C4-2B (cell line): Measurements from ENCODE around the gene AACS.

Experiments used
- ZFX ChIP-seq: fragments of 450-650 bp; IDR thresholded peaks from 2 replicates; pipeline ENCODE4 v1.6.1; 2017
- TF ChIP-seq, protein P1 (sequence below): fragments of 450-650 bp; conservative IDR thresholded peaks from 2 replicates; pipeline ENCODE4 v1.5.1; 2017; ENCODE audit warnings: mild to moderate bottlenecking

DNA sequence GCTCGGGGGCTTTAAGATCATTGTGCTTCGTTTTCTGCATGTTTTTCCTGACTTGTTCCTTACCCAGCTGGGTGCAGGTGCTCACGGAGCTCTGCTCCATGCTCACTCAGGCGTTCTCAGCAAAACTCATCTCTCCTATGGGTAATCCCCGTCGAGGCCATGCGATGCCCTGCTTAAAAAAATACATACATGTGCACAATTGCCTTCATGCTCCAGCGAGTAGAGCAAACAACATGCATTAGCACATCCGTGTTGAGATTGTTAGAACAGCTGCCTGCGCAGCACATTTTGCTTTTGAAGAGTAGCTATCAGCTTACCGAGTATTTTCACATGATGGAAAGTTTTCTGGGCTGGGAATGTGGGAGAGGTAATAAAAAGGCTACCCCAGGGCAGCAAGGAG, 16.2 kb downstream of the AACS start:
- TF ChIP-seq, protein P1, sequence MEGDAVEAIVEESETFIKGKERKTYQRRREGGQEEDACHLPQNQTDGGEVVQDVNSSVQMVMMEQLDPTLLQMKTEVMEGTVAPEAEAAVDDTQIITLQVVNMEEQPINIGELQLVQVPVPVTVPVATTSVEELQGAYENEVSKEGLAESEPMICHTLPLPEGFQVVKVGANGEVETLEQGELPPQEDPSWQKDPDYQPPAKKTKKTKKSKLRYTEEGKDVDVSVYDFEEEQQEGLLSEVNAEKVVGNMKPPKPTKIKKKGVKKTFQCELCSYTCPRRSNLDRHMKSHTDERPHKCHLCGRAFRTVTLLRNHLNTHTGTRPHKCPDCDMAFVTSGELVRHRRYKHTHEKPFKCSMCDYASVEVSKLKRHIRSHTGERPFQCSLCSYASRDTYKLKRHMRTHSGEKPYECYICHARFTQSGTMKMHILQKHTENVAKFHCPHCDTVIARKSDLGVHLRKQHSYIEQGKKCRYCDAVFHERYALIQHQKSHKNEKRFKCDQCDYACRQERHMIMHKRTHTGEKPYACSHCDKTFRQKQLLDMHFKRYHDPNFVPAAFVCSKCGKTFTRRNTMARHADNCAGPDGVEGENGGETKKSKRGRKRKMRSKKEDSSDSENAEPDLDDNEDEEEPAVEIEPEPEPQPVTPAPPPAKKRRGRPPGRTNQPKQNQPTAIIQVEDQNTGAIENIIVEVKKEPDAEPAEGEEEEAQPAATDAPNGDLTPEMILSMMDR, result no peak
- no peak for TF ChIP-seq ZFX
